ENCODE results near the gene UBASH3B. TPM values are rescaled to one million over a fixed set of nuclear protein-coding genes. Genes with fewer than 3 reads are reported as not detected.

Gene UBASH3B
- total and polyA plus RNA-seq, 2 of the 13 experiments (the other 11 are each of a cell fraction or from before 2014, with no cell fraction given), result 4.4 to 7.6 TPM

- ATAC-seq, result no peak
Measured at GRCh38 chr11:122788781-122789535, 133.4 kb downstream of the UBASH3B start.

More at GRCh38 chr11:122788781-122789535, 133.4 kb downstream of the UBASH3B start:
- no peaks in the 10 kb centered on the region for H3K9me3 ChIP-seq (ENCODE audit: low read length)
- no peaks in the 10 kb centered on the region for H3K27me3 ChIP-seq (ENCODE audit: control insufficient read depth in 1 of 2, insufficient read depth in 2 of 2, low read length in 2 of 2)
- no peak for FAIRE-seq
- H3K79me2 ChIP-seq (ENCODE audit: insufficient read depth, low read length), result no peaks in the 10 kb centered on the region
- no peak overlapping the region for H2AFZ ChIP-seq (ENCODE audit: low read length)
- in situ Hi-C loops (cut with HindIII; ENCODE audit: extremely low pct_ligation_motif_present, low pct_unique_long_range_greater_than_20kb), result no loop called here
- DNase-seq (ENCODE audit: low spot score), result no peak
- POLR2A ChIA-PET, result no interaction called here
- intact Hi-C loops (cut with micrococcal nuclease; ENCODE audit: unreplicated experiment), result no loop called here
- H3K4me2 ChIP-seq (ENCODE audit: low read depth, low read length), result no peak overlapping the region
- H3K36me3 ChIP-seq (replicated peaks in 1 of 2; ENCODE audit: control insufficient read depth in 1 of 2, insufficient read depth in 2 of 2, low read length in 2 of 2), result peaks cover 3 to 7% of the 10 kb centered on the region in 2 experiments; a peak in 3 of 5 replicates
- no peak for TF ChIP-seq XRCC5 (optimal IDR thresholded peaks at IDR 0.05; ENCODE audit: low read length)
- TF ChIP-seq, protein P1, sequence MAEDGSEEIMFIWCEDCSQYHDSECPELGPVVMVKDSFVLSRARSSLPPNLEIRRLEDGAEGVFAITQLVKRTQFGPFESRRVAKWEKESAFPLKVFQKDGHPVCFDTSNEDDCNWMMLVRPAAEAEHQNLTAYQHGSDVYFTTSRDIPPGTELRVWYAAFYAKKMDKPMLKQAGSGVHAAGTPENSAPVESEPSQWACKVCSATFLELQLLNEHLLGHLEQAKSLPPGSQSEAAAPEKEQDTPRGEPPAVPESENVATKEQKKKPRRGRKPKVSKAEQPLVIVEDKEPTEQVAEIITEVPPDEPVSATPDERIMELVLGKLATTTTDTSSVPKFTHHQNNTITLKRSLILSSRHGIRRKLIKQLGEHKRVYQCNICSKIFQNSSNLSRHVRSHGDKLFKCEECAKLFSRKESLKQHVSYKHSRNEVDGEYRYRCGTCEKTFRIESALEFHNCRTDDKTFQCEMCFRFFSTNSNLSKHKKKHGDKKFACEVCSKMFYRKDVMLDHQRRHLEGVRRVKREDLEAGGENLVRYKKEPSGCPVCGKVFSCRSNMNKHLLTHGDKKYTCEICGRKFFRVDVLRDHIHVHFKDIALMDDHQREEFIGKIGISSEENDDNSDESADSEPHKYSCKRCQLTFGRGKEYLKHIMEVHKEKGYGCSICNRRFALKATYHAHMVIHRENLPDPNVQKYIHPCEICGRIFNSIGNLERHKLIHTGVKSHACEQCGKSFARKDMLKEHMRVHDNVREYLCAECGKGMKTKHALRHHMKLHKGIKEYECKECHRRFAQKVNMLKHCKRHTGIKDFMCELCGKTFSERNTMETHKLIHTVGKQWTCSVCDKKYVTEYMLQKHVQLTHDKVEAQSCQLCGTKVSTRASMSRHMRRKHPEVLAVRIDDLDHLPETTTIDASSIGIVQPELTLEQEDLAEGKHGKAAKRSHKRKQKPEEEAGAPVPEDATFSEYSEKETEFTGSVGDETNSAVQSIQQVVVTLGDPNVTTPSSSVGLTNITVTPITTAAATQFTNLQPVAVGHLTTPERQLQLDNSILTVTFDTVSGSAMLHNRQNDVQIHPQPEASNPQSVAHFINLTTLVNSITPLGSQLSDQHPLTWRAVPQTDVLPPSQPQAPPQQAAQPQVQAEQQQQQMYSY (CRISPR knock-in tag; IDR thresholded peaks at IDR 0.05), result no peak
- TF ChIP-seq RNF219 (CRISPR knock-in tag; IDR thresholded peaks at IDR 0.05), result no peak
- no peak for TF ChIP-seq ZNF850 (CRISPR knock-in tag; conservative IDR thresholded peaks at IDR 0.05)
- no peak for TF ChIP-seq ZSCAN20 (CRISPR knock-in tag; IDR thresholded peaks at IDR 0.05; ENCODE audit: borderline replicate concordance)
- no peak for TF ChIP-seq RELA (CRISPR knock-in tag; IDR thresholded peaks at IDR 0.05)
- no peak for TF ChIP-seq YEATS2 (CRISPR knock-in tag; IDR thresholded peaks at IDR 0.05; ENCODE audit: borderline replicate concordance)
- TF ChIP-seq, protein P2, sequence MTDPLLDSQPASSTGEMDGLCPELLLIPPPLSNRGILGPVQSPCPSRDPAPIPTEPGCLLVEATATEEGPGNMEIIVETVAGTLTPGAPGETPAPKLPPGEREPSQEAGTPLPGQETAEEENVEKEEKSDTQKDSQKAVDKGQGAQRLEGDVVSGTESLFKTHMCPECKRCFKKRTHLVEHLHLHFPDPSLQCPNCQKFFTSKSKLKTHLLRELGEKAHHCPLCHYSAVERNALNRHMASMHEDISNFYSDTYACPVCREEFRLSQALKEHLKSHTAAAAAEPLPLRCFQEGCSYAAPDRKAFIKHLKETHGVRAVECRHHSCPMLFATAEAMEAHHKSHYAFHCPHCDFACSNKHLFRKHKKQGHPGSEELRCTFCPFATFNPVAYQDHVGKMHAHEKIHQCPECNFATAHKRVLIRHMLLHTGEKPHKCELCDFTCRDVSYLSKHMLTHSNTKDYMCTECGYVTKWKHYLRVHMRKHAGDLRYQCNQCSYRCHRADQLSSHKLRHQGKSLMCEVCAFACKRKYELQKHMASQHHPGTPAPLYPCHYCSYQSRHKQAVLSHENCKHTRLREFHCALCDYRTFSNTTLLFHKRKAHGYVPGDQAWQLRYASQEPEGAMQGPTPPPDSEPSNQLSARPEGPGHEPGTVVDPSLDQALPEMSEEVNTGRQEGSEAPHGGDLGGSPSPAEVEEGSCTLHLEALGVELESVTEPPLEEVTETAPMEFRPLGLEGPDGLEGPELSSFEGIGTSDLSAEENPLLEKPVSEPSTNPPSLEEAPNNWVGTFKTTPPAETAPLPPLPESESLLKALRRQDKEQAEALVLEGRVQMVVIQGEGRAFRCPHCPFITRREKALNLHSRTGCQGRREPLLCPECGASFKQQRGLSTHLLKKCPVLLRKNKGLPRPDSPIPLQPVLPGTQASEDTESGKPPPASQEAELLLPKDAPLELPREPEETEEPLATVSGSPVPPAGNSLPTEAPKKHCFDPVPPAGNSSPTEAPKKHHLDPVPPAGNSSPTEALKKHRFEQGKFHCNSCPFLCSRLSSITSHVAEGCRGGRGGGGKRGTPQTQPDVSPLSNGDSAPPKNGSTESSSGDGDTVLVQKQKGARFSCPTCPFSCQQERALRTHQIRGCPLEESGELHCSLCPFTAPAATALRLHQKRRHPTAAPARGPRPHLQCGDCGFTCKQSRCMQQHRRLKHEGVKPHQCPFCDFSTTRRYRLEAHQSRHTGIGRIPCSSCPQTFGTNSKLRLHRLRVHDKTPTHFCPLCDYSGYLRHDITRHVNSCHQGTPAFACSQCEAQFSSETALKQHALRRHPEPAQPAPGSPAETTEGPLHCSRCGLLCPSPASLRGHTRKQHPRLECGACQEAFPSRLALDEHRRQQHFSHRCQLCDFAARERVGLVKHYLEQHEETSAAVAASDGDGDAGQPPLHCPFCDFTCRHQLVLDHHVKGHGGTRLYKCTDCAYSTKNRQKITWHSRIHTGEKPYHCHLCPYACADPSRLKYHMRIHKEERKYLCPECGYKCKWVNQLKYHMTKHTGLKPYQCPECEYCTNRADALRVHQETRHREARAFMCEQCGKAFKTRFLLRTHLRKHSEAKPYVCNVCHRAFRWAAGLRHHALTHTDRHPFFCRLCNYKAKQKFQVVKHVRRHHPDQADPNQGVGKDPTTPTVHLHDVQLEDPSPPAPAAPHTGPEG (CRISPR knock-in tag; IDR thresholded peaks at IDR 0.05), result no peak
- TF ChIP-seq ZNF891 (CRISPR knock-in tag; IDR thresholded peaks at IDR 0.05), result no peak
- H3K27ac ChIP-seq (ENCODE audit: extremely low read length, insufficient read depth, low read length), result no peak overlapping the region
- WGBS (ENCODE audit: low lambda C conversion rate), result 85% methylated on average over 10 of the region's 10 CpGs
- H4K20me1 ChIP-seq (ENCODE audit: insufficient read depth, low read length), result no peaks in the 10 kb centered on the region
- H3K4me3 ChIP-seq (replicated peaks in 1 of 3; ENCODE audit: insufficient read depth in 1 of 3, low read depth in 2 of 3, low read length in 3 of 3), result no peak overlapping the region
- no peak overlapping the region for H3K9ac ChIP-seq (ENCODE audit: insufficient read depth, low read depth, low read length)
- no TSS peak for BruUV-seq (replicated peaks)
- CTCF ChIA-PET (ENCODE audit: low intra/inter-chr PET ratio, low total read pairs), result no interaction called here
- no peaks in the 10 kb centered on the region for H3K4me1 ChIP-seq (ENCODE audit: insufficient read depth, low read length)

All from HepG2 (cell line).